OCI-M1 (cell line): ENCODE data around the gene TTLL12.
A peak's percentile ranks its signal among the peaks of the same experiment; 100 is the strongest.

Experiments
- DNase-seq: peaks from one replicate; lab custom pipeline; 2025; lab: John Stamatoyannopoulos, UW

TTLL12 gene

DNA sequence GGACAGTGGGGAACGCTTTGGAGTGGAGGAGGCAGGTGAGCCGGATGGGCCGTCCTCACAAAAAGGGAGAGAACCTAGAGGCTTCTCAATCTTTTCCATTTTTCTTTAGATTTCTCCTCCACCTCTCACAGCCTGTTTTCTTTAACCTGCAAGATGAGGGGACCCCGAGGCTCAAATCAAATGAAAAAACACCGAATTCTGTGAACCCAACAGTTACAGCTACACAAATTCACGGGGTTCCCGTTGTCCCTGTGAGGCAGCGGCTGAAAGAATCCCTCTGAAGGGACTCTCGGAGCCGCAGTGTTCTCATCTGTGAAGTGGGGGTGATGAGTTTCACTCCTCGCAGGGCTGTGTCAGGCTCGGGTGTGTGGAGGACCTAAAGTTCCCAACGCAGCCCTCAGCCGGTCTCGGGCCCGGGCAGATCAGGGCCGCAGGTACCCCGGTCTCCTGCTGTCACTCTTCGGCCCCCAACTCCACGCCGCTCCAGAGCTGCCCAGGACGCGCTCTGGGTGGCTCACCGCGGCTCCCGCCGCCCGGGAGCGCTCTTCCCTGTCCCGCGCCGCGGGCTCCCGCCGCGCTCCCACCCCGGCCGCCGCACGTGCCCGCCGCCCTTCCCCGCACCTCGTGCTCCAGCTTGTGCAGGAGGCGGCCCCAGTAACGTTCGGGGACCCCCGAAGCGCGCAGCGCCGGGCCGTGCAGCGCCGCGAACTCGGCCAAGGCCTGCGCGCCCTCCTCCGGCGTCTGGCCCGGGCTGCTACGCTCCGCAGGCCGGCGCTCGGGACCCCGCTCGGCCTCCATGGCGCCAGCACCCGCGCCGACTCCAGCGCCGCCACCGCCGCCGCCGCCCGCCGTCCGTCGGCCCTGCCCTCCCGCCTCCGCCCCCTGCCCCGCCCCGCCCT, at the start of gene TTLL12:
Gene TTLL12 (minus strand): TSS at position 863 of the 899 bp plus-strand sequence. CDS start 65 bp downstream, at position 798.
- DNase-seq = peak; percentile 63

DNA sequence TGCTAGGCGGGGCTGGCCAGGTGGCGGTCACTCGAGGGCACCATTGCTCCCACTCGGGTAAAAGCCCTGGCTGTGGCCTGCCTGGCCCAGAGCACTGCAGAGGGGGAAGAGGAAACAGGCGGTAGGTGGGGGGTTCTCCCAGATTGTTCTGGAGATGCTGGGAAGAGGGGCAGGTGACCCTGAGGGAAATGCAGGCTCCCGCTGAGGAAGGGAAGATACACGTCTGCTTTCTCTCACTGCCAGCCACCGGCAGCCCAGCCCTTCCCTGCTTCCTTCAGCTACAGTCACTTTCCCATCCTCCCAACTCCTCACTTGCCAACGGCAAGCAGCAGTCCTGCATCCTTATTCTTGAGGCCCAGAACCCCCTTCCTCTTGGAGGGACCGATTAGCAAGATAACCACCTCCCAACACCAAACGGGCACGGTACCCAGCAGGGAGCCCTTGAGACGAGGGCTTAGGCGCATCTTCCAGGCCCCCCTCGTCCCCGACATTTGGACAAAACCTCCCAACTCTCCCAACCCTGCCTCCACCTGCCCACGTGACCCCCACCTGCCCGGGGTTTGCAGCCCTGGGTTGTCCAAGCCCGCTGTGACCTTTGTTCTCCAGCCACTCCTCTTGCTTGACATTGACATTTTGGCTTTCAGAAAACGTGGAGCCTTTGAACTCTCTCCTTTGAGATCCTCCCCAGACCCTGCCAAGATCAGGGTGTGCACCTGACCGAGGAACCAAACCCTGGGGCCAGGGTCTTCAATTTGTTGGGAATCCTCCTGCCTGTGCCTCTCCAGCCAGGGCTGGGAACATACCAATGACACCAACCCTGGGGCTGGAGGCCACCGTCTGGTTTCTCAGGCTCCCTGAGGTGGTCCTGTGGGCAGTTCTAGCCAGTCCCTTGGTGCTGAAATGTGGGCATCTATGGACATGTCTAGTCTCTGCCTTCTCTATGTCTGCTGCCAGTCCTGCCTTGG, 48.8 kb upstream of the TTLL12 start:
- DNase-seq = no peak

DNA sequence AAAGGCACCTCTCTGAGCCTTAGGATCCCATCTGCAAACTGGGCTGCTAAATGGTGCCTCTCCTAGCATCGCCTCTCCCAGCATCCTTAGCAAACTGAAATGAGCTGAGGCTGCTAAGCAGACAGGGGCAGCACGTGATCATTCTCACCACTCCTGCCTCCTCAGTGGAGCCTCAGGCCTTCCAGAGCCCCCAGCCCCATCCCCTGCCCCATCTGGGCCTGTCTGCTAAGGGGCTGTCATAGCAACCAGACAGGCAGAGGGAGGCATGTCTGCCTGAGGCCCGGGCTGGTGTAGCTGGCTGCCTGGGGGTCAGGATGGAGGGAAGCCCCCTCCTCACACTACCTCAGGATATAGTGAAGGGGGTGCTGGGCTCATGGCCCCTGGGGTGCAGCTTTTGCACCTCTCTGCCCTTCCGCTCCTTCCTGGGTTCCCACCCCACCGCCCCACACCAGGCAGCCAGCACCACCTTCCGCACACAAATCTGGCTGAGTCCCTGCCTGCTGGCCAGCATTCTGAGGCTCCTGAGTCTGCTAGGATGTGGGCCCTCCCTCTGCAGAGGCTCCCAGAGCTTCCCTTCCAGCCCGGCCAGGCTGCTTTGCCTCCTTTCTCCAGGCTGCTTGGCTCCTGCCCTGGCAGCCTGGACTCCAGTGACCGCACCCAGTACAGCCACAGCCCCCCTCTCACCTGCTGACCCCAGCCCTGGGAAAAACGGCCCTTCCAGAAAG, 47.5 kb upstream of the TTLL12 start:
- DNase-seq = no peak

DNA sequence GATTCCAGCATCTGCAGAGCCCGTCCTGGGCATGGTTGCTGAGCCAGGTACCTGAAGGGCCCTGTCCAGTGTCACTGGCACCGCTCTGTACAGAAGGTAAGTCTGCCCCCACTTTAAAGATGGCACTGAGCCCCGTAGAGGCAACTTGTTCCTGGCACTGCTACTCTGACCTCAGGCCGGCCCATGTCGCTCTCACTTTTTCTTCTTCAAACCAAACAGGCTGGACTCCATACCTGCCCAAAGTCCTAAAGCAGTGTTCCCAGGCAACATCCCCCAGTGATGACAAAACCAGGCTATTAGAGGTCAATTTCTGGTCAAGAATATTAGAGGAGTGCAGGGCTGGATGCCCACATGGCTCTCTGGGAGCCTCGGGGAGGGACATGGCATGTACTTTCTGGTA, 46.6 kb upstream of the TTLL12 start:
- DNase-seq = no peak

DNA sequence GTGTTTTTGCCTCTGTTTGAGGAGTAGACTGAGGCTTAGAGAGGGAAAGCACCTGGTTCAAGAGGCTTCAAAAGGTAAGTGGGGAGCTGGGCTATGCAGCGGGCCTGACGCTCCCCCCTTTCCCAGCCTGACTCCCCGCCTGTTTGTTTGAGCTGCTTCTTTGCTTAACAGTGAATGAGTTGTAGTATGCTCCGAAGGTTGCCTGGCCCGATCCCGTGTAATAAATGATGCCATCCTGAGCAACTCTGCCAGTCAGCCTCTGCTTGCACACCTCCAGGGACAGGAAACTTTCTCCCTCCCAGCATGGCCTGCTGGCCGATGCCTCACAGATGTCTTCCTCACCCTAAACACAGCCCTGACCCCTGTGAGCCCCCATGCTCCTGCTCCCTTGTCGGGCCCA, 45.5 kb upstream of the TTLL12 start:
- DNase-seq = no peak

DNA sequence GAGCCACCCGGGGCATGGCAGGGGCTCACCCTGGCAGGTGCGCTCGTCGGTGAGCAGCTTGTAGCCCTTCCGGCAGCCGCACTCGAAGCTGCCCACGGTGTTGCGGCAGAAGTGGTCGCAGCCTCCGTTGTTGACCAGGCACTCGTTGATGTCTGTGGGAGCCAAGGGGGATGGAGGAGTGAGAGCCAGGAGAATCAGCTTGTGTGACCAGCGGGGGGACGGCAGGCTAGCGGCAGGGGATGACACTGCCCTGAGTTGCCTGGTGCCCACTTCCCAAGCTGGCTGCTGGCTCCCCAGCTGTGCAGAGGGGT, 44.7 kb upstream of the TTLL12 start:
- no peak for DNase-seq

DNA sequence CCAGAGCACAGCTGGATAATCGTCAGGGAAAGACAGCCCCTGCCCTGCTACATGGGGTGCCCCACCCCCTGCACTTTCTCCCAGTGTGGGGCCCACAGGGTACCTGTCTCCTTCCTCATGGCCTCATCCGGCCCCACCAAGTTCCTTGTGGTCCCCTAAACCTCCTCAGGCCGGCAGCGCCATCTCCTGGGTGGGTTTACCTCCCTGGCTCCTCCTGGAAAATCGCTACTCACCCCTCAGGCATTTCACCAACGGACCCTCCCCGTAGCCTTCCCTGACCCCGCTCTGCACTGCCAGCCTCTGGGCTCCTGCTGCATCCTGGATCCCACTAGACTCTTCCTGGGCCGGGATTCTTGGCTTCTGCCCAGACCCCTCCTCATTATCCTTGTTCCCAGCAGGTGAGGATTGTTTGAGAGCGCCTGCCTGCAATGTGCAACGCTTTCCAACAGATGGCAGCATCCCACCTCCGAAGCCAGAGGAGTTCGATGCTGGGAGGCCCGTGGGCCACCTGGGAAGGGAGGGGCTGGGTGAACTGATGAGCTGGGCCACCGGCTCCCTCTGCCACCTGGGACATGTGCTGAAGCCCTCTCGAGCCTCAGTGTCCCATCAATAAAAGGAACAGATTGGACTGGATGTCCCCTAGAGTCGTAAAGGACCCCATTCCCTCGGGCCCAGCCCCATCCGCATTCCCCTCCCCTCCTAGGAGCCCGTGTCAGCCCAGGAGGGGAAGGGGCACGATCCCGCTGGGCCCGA, 44.2 kb upstream of the TTLL12 start:
- peak; percentile 71 for DNase-seq

DNA sequence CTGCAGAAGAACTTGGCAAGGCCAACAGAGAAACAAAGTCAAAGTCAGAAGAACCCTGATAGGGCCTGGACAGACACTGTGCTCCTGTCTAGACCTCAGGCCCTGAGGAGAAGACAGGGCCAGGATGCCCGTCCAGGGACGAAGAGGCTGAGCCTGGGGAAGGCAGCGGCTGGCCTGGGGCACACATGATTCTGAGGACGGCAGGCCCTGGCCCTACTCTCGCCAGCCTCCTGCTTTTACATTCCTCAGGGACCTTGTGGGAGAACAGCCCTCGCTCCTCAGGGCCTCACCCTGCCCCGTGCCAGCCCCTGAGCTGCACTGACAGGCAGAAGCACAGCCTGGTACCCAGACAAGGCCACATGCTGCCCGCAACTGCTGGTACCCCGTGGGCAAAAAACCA, 43.6 kb upstream of the TTLL12 start:
- DNase-seq = no peak

DNA sequence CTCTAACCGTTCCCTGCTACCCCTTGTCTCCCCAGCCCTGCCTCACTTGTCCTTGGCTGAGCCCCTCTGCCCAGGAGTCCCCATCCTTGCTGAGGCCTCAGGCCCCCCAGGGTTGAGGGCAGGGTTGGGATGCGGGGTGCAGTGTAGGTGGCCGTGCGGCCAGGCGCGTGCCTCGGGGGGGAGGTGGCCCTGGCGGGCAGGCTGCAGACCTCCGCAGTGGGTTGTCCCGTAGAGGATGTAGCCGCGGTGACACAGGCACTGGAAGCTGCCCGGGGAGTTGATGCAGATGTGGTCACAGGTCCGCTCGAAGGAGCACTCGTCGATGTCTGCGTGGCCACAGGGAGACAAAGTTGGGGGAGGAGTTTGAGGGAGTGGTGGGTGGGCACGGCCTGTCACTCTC, 41.9 kb upstream of the TTLL12 start:
- no peak for DNase-seq

DNA sequence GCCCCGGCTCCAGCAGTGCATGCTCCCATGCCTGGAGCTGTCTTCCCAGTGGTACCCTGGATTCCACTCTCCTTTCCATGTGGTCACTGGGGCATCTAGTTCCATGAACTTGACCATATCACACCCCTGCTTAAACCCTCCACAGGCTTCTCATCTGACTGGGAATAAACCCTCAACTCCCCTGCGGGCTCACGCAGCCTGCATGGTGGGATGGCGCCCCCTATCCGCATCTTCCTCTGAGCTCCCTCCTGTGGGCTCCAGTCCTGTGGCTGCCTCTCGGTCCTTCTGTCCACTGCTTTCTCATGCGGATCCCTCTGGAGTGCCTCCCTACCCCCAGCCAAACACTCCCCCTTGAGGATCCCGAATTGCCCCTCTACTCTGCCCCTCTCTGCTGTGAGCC, 41.4 kb upstream of the TTLL12 start:
- DNase-seq = peak; percentile 74

DNA sequence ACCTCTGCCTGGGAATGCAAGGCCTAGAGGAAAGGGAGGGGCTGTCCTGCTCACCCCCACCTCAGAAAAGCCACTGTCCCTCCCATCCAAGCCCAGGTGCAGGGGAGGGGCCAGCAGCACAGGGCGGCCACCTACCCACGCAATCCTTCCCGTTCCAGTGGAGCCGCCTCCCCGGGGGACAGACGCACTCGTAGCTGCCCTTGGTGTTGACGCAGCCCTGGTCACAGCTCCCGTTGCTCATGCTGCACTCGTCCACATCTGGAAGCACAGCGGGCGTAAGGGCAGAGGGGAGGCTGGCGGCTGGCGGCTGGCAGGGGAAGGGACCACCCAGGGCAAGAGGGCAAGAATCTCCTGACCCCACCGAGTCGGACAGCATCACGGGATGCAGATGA, 40.3 kb upstream of the TTLL12 start:
- no peak for DNase-seq

DNA sequence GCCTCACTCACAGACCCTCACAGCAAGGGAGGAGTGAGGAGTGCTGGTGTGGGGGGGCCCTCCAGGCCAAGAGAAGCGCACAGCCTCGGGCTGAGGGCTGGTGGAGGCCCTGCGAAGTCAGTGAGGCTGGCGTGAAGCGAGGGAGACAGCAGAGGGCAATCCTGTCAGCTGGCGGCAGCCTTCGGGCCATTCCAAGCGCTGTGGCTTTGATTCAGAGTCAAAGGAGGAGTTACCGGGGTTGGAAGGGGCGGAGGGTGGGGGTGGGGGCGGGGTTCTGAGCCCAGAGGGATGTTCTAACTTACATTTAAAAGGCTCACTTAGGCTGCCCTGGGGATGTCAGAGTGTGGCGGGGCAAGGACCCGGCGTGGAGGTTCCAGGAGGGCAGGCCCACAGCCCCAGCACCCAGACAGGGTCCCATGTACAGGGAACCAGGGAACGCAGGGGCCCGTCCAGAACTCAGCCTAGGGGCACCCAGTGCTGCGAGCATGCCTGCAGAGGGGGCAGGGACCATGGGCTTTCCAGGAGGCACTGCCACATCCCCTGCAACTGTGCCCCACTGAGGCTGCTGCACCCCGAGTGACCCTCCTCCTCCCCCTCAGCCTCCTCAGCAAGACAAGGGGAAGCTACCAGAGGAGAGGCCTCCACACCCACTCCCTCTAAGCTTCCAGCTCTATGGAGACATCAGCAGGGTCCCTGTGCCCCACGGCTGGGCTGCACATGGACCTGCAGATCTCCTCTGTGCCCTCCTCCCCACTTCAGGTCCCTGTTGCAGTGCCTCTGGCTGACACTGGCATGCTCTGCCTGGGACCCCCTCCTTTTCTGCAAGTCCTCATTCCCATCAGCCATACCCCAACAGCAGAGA, 39.7 kb upstream of the TTLL12 start:
- DNase-seq = no peak

DNA sequence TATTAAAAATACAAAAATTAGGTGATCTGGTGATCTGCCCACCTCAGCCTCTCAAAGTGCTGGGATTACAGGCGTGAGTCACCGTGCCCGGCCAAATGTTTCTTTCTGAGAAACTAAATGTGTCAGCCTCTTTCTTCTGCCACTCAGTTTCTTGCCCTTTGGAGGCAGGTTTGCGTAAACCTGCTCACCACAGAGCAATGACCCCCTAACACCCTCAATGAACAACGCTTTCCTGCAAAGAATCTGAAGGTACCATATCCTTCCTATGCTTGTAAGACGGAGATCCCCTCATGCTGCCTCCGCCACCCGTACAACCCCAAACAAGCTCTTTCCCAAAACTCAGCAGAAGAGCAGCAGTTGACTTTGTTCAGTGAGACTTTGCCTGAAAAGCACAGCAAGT, 38.7 kb upstream of the TTLL12 start:
- no peak for DNase-seq

DNA sequence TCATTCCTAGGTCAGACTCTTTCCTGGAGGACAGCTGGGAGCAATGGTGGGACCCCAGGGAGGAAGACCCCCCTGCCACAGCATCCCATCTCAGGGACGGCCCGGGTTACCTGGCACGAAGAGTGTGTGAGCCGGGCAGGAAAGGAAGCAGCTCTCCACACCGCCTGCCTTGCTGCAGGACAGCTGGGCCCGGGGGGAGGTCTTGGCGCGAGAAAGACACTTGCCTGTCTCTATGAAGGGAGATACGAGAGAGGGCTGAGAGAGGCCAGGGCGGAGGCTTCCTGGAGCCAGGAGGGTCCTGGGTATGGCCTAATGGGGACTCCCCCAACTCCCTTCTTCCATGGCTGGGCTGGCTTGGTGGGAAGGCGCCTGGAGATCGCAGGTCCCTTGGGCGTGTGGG, 36.1 kb upstream of the TTLL12 start:
- DNase-seq = no peak

DNA sequence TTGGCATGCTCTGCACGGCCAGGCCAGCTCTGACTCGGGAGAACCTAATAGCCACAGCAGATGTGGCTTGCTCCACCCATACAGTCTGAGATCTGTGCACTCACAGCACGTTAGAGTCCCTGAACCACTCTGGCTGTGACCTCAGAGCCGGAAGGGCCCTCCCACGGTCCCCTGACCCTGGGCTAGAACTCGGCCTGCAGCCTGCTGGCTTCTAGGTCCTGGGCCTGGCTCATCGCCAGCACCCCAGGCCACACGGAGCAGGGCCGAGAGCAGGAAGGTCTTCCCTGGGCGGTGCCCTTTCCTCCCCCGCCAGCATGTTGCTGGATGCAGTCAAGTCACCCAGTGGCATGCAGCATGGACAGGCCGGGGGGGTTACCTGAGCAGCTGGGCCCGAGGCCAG, 35.3 kb upstream of the TTLL12 start:
- DNase-seq = peak; percentile 16

DNA sequence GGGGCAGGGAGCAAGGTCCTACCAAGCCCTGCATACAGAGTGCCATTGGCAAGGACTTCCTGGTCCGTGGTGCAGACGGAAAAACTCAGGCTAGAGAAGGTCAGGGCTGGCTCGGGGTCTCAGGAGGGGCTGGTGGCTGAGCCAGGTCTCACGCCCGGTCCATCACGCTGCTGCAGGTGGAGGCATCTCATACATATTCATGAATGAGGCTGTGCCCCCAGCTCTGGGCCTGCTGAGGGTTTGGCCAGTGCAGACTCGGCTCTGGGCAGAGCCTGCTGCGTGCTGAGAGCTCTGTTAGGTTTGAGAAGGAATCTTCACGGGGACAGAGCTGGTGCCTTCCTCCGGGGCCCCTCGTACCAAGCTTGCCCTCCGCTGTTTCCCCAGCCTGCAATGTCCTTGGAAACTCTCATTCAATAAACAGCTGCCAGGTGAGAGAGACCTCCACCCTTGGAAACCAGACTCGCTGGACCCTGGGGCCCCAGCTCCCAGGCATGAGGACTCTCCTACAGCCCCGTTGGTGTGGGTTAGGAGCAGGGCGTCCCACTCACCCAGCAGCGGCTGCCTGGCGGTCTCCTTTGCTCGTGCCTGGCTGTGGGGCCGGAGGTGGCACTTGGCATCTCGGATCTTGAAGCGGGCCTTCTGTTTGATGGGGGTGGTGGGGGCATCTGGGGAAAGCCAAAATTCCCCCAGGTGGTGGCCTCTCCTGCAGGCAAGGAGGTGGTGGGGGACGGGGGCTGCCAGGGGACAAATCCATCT, 33.9 kb upstream of the TTLL12 start:
- DNase-seq = no peak

DNA sequence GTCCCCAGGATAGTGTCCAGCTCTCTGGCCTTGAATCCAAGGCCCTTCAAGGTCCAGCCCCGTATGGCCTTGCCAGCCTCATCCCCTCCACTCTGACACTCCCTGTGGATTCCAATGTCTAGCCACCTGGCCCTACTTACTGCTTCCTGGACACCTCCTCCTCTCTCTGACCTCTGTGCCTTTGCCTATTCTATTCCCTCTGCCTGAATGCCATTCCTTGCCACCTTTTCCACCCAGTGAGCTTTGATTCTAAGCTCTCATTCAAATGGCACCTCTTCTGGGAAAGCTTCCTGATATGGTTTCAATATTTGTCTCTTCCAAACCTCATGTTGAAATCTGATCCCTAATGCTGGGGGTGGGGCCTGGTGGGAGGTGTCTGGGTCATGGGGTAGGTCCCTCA, 31.9 kb upstream of the TTLL12 start:
- DNase-seq = peak; percentile 35

DNA sequence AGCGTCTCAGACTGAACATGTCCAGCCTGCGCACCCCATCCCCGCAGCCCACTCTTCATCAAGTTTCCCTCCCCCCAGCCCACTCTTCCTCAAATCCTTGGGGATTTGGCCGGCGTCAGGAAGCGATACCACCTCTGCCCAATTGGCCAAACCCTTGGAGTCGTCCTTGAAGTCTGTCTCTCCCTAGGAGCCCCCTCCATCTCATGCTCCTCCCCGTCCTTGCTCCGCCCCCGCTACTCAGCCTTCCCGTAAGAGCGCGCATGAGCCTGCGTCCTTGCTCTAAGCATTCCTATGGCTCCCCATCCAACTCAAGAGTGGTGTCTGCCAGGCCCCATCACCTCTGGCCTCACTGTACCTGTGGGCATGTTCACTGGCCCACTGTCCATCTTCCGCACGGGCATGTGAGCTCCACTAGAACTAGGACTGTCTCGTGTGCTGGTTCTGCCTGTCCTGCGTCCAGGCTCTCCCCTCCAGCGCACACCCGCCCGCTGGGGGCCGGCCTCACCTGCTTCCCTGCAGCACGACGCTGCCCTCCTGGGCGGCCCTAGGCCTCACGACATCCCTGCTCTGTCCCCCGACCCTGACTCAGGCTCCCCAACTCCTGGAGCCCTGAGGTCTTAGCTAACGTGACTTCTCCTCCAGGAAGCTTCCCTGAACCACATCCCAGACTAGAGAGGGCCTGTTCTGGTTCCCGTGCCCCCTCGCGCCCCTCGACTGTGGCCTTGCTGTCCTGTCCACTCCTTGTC, 30.5 kb upstream of the TTLL12 start:
- no peak for DNase-seq

DNA sequence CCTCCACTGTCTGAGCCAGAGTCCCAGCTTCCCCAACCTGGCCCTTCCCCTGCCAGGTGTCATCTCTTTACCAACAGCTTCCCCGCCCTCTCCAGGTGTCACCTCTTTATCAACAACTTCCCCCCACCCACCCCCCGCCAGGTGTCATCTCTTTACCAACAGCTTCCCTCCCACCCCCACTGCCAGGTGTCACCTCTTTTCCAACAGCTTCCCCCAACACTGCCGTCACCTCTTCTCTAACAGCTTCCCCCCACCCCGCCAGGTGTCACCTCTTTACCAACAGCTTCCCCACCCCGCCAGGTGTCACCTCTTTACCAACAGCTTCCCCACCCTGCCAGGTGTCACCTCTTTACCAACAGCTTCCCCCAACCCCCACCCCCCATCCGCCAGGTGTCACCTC, 29.8 kb upstream of the TTLL12 start:
- no peak for DNase-seq
